Stimulated activated CD4-positive, alpha-beta T cell treated with anti-CD3 and anti-CD28 coated beads, Interleukin-4, amount 100 ng/mL, for 4 hours (primary cell): ENCODE data around the gene FANCC.

ENCODE experiments used
- DNase-seq, 2 experiments: peaks; one replicate each; pipeline ENCODE4 v3.0.0-alpha.2; 2020

FANCC gene

GRCh38 chr9:95060234-95060633, 257.3 kb downstream of the FANCC start:
- DNase-seq, result no peak

DNA sequence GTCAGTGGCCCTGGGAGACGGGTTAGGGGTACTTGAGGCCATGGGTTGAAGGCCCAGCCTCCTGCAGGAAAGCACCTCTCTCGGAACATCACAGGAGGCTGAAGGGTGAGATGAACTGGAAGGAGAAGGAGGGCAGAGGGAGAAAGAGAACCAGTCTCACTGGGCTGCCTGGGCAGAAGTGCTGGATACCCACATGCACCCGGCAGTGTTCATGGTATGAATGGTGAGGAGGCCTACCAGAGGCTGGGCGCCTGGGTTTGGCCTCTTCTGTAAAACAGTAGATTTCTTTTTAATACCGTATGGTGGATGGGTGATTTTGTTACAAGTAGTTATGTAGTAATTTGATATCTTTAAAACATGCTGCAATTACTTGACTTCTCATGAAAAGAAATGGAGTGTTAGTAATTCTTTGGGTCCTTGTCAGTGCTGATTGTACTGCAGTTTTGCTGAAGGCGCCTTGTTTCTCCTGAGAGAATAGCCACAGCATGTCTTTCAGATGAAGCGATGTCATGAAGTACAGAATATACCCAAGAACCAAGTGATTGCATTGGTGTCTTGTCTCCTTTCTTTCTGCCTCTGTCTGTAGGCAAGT, 258.6 kb downstream of the FANCC start:
- no peak for DNase-seq

DNA sequence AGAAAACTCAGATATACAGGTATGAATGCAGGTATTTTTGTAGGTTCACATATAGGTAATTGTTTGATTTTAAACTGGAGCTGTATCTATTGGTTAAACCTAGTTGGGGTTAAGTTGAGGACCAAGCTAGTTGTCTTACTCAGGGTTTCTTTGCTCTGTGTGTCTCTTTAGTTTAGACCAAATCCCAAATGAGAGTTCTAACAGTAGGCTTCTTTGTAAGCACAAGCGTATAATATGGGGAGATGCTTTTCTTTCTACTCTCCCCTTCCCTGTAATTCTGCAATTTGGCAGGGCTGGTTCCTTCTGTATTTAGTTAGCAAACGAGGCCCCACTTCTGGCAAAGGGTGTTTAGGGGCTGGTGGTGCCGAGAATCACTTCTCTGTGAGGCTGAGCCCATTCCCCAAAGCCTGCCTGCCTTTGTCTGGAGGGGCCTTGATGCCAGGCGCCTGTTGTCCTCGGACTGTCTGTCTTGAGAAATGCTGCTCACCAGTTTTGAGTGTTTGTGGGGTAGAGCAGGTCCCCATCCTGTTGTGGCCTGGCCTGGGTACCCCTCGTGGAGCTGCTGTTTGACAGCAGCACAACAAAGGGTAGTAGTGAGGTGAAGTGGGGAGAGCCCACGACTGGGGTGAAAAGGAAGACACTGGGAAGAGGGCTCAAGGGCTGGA, 259.3 kb downstream of the FANCC start:
- DNase-seq, result no peak

DNA sequence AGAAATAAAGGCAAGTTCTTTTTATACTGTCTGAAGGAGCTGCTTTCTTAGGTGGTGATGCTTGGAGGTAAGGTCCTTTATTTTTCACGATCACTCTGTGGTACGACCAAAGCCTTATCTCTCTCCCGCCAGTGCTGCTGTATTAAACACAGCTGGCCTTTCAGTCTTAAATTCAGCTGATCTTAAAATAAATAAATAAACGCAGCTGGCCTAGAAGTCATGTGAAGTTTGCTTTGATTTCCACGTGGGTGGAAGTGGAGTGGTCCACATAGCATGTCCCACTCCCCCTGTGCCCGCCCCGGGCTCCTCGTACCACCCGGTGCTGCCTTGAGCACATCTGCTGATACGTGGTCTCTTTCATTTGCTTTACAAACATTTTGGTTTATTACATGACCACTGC, 260.4 kb downstream of the FANCC start:
- no peak for DNase-seq

DNA sequence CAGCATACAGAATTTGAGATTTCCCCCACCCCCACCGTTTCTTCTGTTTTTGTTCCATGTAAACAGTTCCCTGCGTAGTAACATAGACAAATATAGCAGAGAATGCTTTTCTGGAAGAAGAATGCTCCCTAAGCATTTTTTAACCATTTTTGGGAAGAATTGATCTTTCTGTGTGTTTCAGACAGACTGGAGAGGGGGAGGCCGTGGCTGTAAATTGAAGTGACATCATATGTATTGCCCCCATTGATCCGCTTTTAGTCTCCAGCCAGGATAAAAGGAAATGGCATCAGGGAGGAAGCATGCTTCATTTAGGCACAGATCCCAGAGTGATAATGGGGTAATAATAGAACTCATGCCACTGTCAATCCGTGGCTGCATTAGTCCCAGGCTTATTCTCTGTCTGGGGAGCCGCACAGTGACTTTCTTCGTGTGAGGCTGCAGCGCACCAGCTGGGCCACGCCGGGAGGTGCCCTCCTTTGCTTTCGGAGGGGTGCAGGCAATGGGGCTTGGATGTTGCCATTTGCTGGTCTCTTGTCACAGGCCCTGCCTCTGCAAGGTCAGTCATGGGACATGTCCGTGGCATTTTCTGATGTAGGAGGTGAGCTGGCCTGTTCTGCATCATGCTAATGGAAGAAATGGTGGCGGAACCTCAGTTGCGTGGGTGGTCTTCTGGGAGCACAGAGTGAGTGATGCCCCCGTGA, 261.5 kb downstream of the FANCC start:
- no peak for DNase-seq

GRCh38 chr9:95055334-95055850, 262.1 kb downstream of the FANCC start:
- DNase-seq, result no peak

GRCh38 chr9:95053611-95054570, 263.6 kb downstream of the FANCC start:
- no peak for DNase-seq

GRCh38 chr9:95049761-95050160, 267.7 kb downstream of the FANCC start:
- DNase-seq, result no peak
